Mesothelial cell of epicardium (in vitro differentiated cells): ENCODE data around the gene POM121L2. TPM values are rescaled to one million over a fixed set of nuclear protein-coding genes. Genes with fewer than 3 reads are reported as not detected.

Experiments
- DNase-seq, 2 experiments: peaks; one replicate each; pipeline ENCODE4 v3.0.0; 2021; ENCODE audit warnings: low spot score in 2 of 2; ENCODE audit not compliant: unreplicated experiment in 2 of 2
- H3K27ac Mint-ChIP-seq: 2 replicates; pipeline ENCODE4 v1.8.0; 2021; ENCODE audit warnings: mixed read lengths
- H3K27me3 Mint-ChIP-seq: 2 replicates; pipeline ENCODE4 v1.8.0; 2021; ENCODE audit warnings: low read depth, mixed read lengths
- H3K36me3 Mint-ChIP-seq: 2 replicates; pipeline ENCODE4 v1.8.0; 2021; ENCODE audit warnings: mixed read lengths
- H3K4me1 Mint-ChIP-seq: 2 replicates; pipeline ENCODE4 v1.8.0; 2021; ENCODE audit warnings: mixed read lengths
- H3K4me3 Mint-ChIP-seq: 2 replicates; pipeline ENCODE4 v1.8.0; 2021; ENCODE audit warnings: mild to moderate bottlenecking, moderate library complexity, mixed read lengths
- H3K9me3 Mint-ChIP-seq: 2 replicates; pipeline ENCODE4 v1.8.0; 2021; ENCODE audit warnings: mixed read lengths
- CTCF ChIP-seq: fragments of 200-600 bp; sonication (generic); IDR thresholded peaks from one replicate; pipeline ENCODE4 v1.5.0; 2021; ENCODE audit warnings: antibody characterized with exemption; ENCODE audit not compliant: unreplicated experiment
- total RNA-seq: library from RNA; stranded (reverse); gene quantifications from 3 replicates; pipeline ENCODE4 v1.2.1, GENCODE V29; 2021

POM121L2 gene
- total RNA-seq, 1 donor from 2014 or later: not detected

DNA sequence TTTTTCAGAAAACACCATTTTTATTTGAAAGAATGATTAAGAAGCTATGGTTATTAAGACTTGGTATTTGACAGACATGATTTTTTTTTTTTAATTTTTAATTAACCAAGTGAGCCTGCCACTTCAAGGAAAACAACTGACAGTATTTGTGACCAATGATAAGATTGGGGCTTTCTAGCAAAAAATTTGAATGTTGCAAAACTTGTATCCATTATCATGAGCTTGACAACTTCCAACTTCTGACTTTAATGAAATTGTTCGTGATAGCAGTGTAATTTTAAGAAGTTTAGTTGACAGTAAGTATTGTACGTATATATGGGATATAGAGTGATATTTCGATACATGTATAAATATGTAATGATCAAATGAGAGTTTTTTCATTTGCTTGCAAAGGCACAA, 21.6 kb upstream of the POM121L2 start:
- TF ChIP-seq CTCF: no peak
- H3K27me3 Mint-ChIP-seq: peaks cover 7% of the 10 kb centered on the region
- no peak overlapping the region for H3K27ac Mint-ChIP-seq
- DNase-seq: no peak
- H3K36me3 Mint-ChIP-seq: no peaks in the 10 kb centered on the region
- no peaks in the 10 kb centered on the region for H3K9me3 Mint-ChIP-seq
- peaks cover 8% of the 10 kb centered on the region for H3K4me1 Mint-ChIP-seq
- peak overlapping the region; percentile 81 for H3K4me3 Mint-ChIP-seq

DNA sequence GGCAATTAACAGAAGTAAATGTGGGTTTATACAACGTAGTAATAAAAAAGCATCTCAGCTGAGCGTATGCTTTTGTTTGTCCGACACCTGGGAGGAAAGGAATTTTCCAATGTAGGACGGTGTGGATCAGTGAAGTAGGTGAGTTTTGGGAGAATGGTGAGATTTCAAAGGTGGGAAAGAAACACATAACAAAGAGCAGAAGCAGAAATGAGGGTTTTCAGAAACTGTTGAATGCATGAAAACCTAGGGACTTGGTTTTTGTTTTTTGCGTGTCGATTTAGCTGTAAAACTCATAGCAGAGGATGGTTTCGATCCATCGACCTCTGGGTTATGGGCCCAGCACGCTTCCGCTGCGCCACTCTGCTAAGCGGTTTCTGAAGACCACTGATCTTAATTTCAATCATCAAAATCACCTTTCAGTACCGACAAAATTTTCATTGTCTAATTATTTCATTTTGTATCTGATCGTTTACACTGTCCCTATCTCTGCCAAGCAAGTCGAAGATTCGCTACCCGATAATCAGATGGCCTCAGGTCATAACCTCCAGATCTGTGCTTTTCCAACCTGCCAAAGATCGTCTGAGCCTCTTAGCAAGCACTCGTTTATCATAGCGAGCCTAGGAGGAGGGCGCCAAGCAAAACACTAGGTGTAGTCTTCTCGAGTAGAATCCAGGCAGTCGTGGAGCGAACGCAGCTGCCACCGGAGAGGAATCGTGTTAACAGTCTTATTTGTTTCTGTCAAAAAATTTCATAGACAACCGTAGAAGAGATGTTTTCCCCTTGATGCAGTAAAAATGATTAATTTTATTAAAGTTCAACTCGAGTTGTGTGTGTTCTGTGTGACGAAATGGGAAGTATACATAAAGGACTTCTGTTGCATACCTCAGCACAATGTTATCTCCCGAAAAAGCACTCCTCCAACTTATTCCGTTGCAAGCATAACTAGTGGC, 20.9 kb upstream of the POM121L2 start:
- Mint-ChIP-seq H3K4me3 (peak overlapping the region; percentile 81), H3K27me3 (peaks cover 5% of the 10 kb centered on the region)
- DNase-seq: peak in 1 of 2 experiments; percentile 50

DNA sequence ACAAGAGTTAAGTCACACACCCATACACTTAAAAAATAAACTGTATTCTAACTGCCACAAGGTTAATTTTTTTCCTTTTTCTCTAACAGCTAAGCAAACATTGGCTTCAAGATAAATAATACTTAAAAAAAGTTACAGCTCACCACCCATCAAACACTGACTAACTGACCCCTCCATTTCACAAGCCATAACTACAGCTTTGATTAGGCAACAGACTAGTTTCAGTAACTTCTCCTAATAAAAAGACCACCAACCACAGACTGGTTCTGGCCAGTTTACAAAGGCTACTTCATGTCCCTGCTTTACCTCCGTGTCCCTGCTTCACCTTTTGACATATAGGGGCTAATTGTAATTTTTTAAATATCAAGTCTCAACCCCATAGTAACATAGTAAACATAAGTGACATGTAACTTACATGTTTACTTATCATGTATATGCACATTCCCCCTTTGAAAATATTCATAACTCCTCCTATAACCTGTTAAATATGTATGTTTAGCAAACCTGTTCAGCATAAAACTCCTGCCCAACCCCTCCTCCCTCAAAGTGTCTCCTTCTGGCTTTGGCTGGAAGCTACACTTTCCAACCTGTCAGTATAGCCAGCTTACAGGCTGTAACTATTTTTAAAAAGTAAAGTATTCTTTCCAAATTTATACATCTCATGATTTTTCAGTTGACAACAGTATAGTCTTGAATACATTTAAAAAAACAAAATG, 15.1 kb upstream of the POM121L2 start:
- no peak overlapping the region for H3K4me3 Mint-ChIP-seq
- DNase-seq: no peak
- no peak for TF ChIP-seq CTCF
- H3K27me3 Mint-ChIP-seq: peaks cover 8% of the 10 kb centered on the region
- H3K9me3 Mint-ChIP-seq: no peaks in the 10 kb centered on the region
- no peak overlapping the region for H3K27ac Mint-ChIP-seq
- H3K36me3 Mint-ChIP-seq: no peaks in the 10 kb centered on the region
- H3K4me1 Mint-ChIP-seq: no peaks in the 10 kb centered on the region

More for the DNA sequence above, 20.9 kb upstream of the POM121L2 start:
- Mint-ChIP-seq H3K27ac (peak overlapping the region; percentile 78), H3K36me3 (no peaks in the 10 kb centered on the region), H3K4me1 (peaks cover 8% of the 10 kb centered on the region), H3K9me3 (no peaks in the 10 kb centered on the region)
- no peak for TF ChIP-seq CTCF

- Mint-ChIP-seq H3K36me3 (no peaks in the 10 kb centered on the region), H3K27me3 (peaks cover 10% of the 10 kb centered on the region), H3K27ac (no peak overlapping the region), H3K9me3 (no peaks in the 10 kb centered on the region), H3K4me3 (no peak overlapping the region), H3K4me1 (no peaks in the 10 kb centered on the region)
- no peak for DNase-seq
- TF ChIP-seq CTCF: no peak
These were observed 9.8 kb upstream of the POM121L2 start for GRCh38 chr6:27321901-27322300.

DNA sequence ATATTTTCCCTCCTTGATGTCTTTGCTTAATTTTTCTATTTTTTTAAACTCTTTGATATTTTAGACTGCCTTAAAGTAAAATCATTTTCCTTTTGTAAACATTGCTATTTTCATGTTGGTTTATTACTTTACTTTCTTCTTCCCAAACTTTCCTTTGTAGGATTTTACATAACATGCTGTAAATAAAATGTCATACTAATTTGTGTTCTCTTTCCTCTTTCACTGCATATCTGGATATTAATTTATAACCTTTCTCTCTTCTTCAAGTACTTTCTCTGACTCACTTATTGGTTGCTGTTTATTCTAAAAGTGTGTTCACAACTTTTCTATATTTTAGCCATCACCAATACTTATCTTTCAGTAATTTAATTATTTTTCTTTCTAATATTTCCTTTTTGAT, 9.3 kb upstream of the POM121L2 start:
- Mint-ChIP-seq H3K27me3 (peaks cover 12% of the 10 kb centered on the region), H3K4me1 (no peaks in the 10 kb centered on the region), H3K4me3 (no peak overlapping the region), H3K27ac (no peak overlapping the region), H3K9me3 (no peaks in the 10 kb centered on the region), H3K36me3 (no peaks in the 10 kb centered on the region)
- no peak for DNase-seq
- TF ChIP-seq CTCF: no peak
